Mesenchymal stem cell (in vitro differentiated cells and primary cell): Measurements from ENCODE around the gene PHC2.

Experiments used
- DNase-seq: peaks from one replicate; pipeline ENCODE4 v3.0.0-alpha.2; 2013
- H2AFZ ChIP-seq: one replicate; pipeline ENCODE4 v1.6.1; 2013; ENCODE audit warnings: low read depth, mild to moderate bottlenecking, control low read depth, inconsistent platforms, low read length, moderate library complexity
- H2AK5ac ChIP-seq: 2 replicates; pipeline ENCODE4 v1.6.1; 2013; ENCODE audit warnings: low read length, moderate library complexity, mild to moderate bottlenecking, inconsistent platforms; ENCODE audit not compliant: severe bottlenecking
- H2BK120ac ChIP-seq: one replicate; pipeline ENCODE4 v1.6.1; 2013; ENCODE audit warnings: low read depth, mild to moderate bottlenecking, inconsistent platforms, low read length, moderate library complexity
- H2BK12ac ChIP-seq, 2 experiments: one replicate each; pipeline ENCODE4 v1.6.1; 2013; ENCODE audit warnings: inconsistent platforms in 2 of 2, low read length in 2 of 2, mild to moderate bottlenecking in 2 of 2, moderate library complexity in 2 of 2, control low read depth in 1 of 2
- H2BK15ac ChIP-seq: one replicate; pipeline ENCODE4 v1.6.1; 2013; ENCODE audit warnings: mild to moderate bottlenecking, low read depth, inconsistent platforms; ENCODE audit not compliant: poor library complexity, severe bottlenecking
- H2BK5ac ChIP-seq: 2 replicates; pipeline ENCODE4 v1.6.1; 2013; ENCODE audit warnings: low read depth, mild to moderate bottlenecking, low read length, control low read depth, inconsistent platforms; ENCODE audit not compliant: poor library complexity, severe bottlenecking
- H3K14ac ChIP-seq, 2 experiments: one replicate each; pipeline ENCODE4 v1.6.1; 2013; ENCODE audit warnings: inconsistent platforms in 2 of 2, low read length in 2 of 2, control low read depth in 1 of 2, mild to moderate bottlenecking in 1 of 2, moderate library complexity in 1 of 2
- H3K18ac ChIP-seq, 2 experiments: one replicate each; pipeline ENCODE4 v1.6.1; 2013; ENCODE audit warnings: inconsistent platforms in 2 of 2, low read length in 2 of 2, control low read depth in 1 of 2, low read depth in 1 of 2, mild to moderate bottlenecking in 1 of 2
- H3K23ac ChIP-seq, 2 experiments: one replicate each; pipeline ENCODE4 v1.6.1; 2013; ENCODE audit warnings: inconsistent platforms in 2 of 2, low read length in 2 of 2, mild to moderate bottlenecking in 2 of 2, moderate library complexity in 2 of 2, control low read depth in 1 of 2
- H3K27ac ChIP-seq: 2 replicates; pipeline ENCODE4 v1.5.1; 2013; ENCODE audit warnings: mild to moderate bottlenecking, moderate library complexity, low read length, control low read depth, inconsistent platforms; ENCODE audit not compliant: poor library complexity, severe bottlenecking
- H3K27me3 ChIP-seq, 2 experiments: 2 replicates each; pipeline versions ENCODE4 v1.6.1 to v1.7.0; 2013; ENCODE audit warnings: low read length in 2 of 2, mild to moderate bottlenecking in 2 of 2, moderate library complexity in 2 of 2, control low read depth in 1 of 2, inconsistent platforms in 1 of 2; ENCODE audit not compliant: control insufficient read depth in 1 of 2, insufficient read depth in 1 of 2
- H3K36me3 ChIP-seq, 2 experiments: 2 replicates each; pipeline versions ENCODE4 v1.6.1 to v1.7.0; 2013; ENCODE audit warnings: low read length in 2 of 2, control low read depth in 1 of 2, inconsistent platforms in 1 of 2, low read depth in 1 of 2, mild to moderate bottlenecking in 1 of 2; ENCODE audit not compliant: insufficient read depth in 2 of 2, control insufficient read depth in 1 of 2
- H3K4ac ChIP-seq, 2 experiments: one replicate each; pipeline ENCODE4 v1.6.1; 2013; ENCODE audit warnings: inconsistent platforms in 2 of 2, low read length in 2 of 2, mild to moderate bottlenecking in 2 of 2, moderate library complexity in 2 of 2, control low read depth in 1 of 2, low read depth in 1 of 2
- H3K4me1 ChIP-seq: 2 replicates; pipeline ENCODE4 v1.6.1; 2013; ENCODE audit warnings: low read depth, low read length, control low read depth; ENCODE audit not compliant: control insufficient read depth, insufficient read depth
- H3K4me2 ChIP-seq: 2 replicates; pipeline ENCODE4 v1.6.1; 2013; ENCODE audit warnings: low read length, mild to moderate bottlenecking, inconsistent platforms; ENCODE audit not compliant: poor library complexity, severe bottlenecking
- H3K4me3 ChIP-seq, 2 experiments: 2 replicates each; pipeline versions ENCODE4 v1.5.1 to v1.7.0; 2013; ENCODE audit warnings: low read length in 2 of 2, mild to moderate bottlenecking in 2 of 2, control low read depth in 1 of 2, low read depth in 1 of 2; ENCODE audit not compliant: insufficient read depth in 1 of 2
- H3K79me1 ChIP-seq: replicated peaks from 2 replicates; pipeline ENCODE4 v1.6.1; 2013; ENCODE audit warnings: mild to moderate bottlenecking, control low read depth, low read length, inconsistent platforms; ENCODE audit not compliant: poor library complexity, severe bottlenecking
- H3K9ac ChIP-seq: 2 replicates; pipeline ENCODE4 v1.7.0; 2013; ENCODE audit warnings: mild to moderate bottlenecking, low read length, moderate library complexity
- H3K9me3 ChIP-seq: 2 replicates; pipeline ENCODE4 v1.7.0; 2013; ENCODE audit warnings: mild to moderate bottlenecking, low read length; ENCODE audit not compliant: control insufficient read depth
- H4K8ac ChIP-seq: one replicate; pipeline ENCODE4 v1.6.1; 2013; ENCODE audit warnings: inconsistent platforms, mild to moderate bottlenecking, low read length, moderate library complexity
- H4K91ac ChIP-seq: one replicate; pipeline ENCODE4 v1.6.1; 2013; ENCODE audit warnings: mild to moderate bottlenecking, low read length, inconsistent platforms
- WGBS: methylation state at CpG from one replicate; pipeline ENCODE4 v1.1.7; 2013; ENCODE audit warnings: mixed read lengths; 5-methylcytosine and 5-hydroxymethylcytosine counted together

PHC2 gene

DNA sequence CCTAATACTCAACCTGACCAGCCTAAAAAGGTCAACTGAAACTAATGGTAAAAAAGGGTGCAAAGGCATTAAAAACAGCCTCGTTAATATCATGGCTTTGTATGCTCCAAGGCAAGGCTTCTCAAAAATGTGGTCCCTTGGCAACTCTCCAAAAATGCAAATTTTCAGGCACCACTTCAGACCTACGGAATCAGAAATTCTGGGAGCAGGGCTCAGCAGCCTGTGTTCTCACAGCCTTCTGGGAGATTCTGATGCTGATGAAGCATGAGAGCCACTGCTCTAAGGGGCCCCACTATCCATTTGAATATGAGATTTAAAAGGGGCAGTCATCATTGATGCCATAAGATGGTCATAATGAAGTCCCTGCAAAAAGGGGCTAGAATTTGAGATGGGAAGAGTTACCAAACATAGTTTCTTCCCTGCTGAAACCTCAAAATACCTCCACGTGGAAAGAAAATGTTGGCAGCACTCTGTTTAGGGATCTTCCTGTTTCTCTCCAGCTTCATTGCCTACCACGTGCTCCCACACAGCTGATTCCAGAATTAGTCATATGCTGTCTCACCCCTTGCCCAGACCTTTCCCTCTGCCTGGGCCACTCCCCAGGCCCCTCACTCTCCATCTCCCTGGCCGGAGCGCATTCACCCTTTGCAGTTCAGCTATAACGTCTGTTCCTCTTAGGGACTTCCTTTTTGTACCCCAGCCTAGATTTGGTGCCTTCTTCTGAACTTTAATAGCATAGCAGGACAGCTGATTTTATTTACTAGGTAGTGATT lies 46.7 kb downstream of the PHC2 start:
- Histone ChIP-seq H3K14ac (no peak overlapping the region), H2BK15ac (peak overlapping the region; percentile 9), H2BK5ac (no peak overlapping the region), H2AK5ac (peak overlapping the region; percentile 35), H2BK120ac (peak overlapping the region; percentile 64), H3K4me3 (no peak overlapping the region), H3K27ac (peak overlapping the region; percentile 59), H2AFZ (no peak overlapping the region), H4K8ac (peak overlapping the region; percentile 55), H3K4me1 (peaks cover 11% of the 10 kb centered on the region), H3K9ac (peak overlapping the region; percentile 41), H3K27me3 (no peaks in the 10 kb centered on the region), H3K18ac (peak overlapping the region; percentile 16 to 68), H3K79me1 (peaks cover 16% of the 10 kb centered on the region), H3K4ac (peak overlapping the region; percentile 24 to 76), H3K23ac (no peak overlapping the region), H3K9me3 (no peaks in the 10 kb centered on the region), H3K4me2 (no peak overlapping the region), H3K36me3 (peaks cover 0 to 9% of the 10 kb centered on the region in 2 experiments), H2BK12ac (peak overlapping the region in 1 of 2 experiments; percentile 38), H4K91ac (peak overlapping the region; percentile 84)
- DNase-seq, result peak; percentile 80
- 48% methylated on average over 7 of the region's 7 CpGs for whole genome bisulfite sequencing

DNA sequence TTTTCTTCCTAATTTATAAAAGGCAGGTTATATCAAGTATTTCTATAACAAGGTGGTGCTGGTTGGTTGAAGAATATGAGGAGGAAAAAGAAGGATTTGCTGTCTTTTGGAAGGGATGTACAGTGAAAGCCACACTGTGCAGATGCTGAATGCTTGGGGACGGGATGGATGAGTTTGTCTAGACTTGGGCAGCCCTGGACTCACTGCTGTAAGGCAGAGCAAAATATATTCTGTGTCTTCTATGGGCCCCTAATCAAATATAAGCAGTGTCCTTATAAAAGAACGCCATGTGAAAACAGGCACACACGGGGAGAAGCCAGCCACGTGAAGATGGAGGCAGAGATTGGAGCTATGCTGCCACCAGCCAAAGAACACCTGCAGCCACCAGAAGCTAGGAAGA lies 47.4 kb downstream of the PHC2 start:
- peaks cover 16% of the 10 kb centered on the region for H3K79me1 ChIP-seq
- H2AK5ac ChIP-seq, result no peak overlapping the region
- H3K18ac ChIP-seq, result peak overlapping the region; percentile 52 to 64
- peak overlapping the region; percentile 51 for H3K9ac ChIP-seq
- peak overlapping the region; percentile 38 to 40 for H2BK12ac ChIP-seq
- WGBS, result 89% methylated on average over 4 of the region's 4 CpGs
- peak overlapping the region; percentile 57 for H4K91ac ChIP-seq
- H2BK15ac ChIP-seq, result no peak overlapping the region
- H3K27ac ChIP-seq, result peak overlapping the region; percentile 59
- H3K9me3 ChIP-seq, result no peaks in the 10 kb centered on the region
- H2BK5ac ChIP-seq, result no peak overlapping the region
- no peak overlapping the region for H3K14ac ChIP-seq
- H3K23ac ChIP-seq, result no peak overlapping the region
- H2AFZ ChIP-seq, result no peak overlapping the region
- peak overlapping the region in 1 of 2 experiments; percentile 46 for H3K4ac ChIP-seq
- H2BK120ac ChIP-seq, result peak overlapping the region; percentile 64
- H3K4me3 ChIP-seq, result no peak overlapping the region
- no peak for DNase-seq
- H3K4me1 ChIP-seq, result peaks cover 10% of the 10 kb centered on the region
- H3K27me3 ChIP-seq, result no peaks in the 10 kb centered on the region
- H3K4me2 ChIP-seq, result no peak overlapping the region
- no peak overlapping the region for H4K8ac ChIP-seq
- peaks cover 0 to 9% of the 10 kb centered on the region in 2 experiments for H3K36me3 ChIP-seq

DNA sequence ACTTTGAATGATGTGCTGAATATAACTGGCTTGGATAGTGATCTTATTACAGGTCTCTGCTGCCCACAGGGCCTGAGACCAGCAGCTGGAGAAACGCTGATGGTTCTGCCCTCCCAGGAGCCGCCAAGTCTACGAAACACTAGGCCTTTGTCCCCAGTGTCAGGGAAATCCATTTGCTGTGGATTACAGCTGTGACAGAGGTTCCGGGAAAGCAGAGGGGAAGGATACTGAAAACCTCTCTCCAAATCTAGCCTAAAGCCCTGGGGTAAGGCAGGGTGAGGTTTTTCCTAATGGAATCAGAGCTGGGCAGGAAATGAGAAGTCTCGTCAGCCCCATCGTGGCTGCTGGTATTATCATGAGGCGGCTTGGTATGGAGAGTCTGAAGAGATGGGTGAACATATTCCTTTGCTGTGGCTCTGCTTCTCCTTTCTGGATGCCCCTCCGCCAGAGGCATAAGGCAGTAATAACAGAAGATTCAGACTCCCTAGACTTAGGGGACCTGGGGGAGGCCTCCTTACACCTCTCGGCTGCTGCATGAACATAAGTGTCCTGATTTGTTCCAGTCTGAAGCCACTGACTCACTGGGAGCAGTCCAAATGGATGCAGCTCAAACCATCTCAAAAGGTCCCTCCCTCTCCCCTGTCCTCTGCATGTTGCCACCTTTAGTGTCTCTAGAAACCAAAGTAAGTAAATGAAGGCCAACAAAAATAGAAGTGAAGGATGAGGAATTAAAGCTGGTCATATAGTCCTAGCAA lies 48.1 kb downstream of the PHC2 start:
- no peak overlapping the region for H2BK15ac ChIP-seq
- H2BK12ac ChIP-seq, result peak overlapping the region in 1 of 2 experiments; percentile 54
- H3K14ac ChIP-seq, result no peak overlapping the region
- H2BK5ac ChIP-seq, result no peak overlapping the region
- H2BK120ac ChIP-seq, result no peak overlapping the region
- H2AK5ac ChIP-seq, result no peak overlapping the region
- no peak overlapping the region for H3K27ac ChIP-seq
- H4K91ac ChIP-seq, result no peak overlapping the region
- no peak overlapping the region for H3K23ac ChIP-seq
- H3K9ac ChIP-seq, result peak overlapping the region; percentile 51
- H3K4me3 ChIP-seq, result no peak overlapping the region
- H3K4me2 ChIP-seq, result no peak overlapping the region
- WGBS, result 75% methylated on average over 9 of the region's 9 CpGs
- DNase-seq, result peak; percentile 38
- no peak overlapping the region for H2AFZ ChIP-seq
- peaks cover 0 to 12% of the 10 kb centered on the region in 2 experiments for H3K36me3 ChIP-seq
- peak overlapping the region in 1 of 2 experiments; percentile 17 for H3K4ac ChIP-seq
- peaks cover 14% of the 10 kb centered on the region for H3K79me1 ChIP-seq
- H3K4me1 ChIP-seq, result peaks cover 10% of the 10 kb centered on the region
- no peaks in the 10 kb centered on the region for H3K9me3 ChIP-seq
- H4K8ac ChIP-seq, result peak overlapping the region; percentile 59
- H3K18ac ChIP-seq, result peak overlapping the region; percentile 47 to 67
- no peaks in the 10 kb centered on the region for H3K27me3 ChIP-seq

DNA sequence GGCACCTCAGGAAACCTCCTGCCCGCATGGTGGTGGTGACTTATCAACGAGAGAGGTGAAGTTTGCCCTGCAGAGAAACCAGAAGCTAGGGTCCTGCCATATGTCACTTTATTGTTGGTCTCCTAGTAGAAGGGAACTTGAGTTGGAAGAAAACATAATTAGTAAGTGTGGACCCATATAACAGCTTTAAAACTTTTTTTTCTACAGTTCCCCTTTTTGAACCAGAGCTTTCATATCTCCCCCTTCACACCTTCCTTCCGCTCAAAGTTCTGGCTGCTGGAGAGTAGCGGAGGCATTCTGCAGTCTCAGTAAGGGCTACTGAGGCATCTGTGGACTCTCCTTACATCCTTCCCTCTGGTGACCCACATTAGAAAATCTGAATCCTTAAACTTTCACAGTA lies 48.9 kb downstream of the PHC2 start:
- no peak overlapping the region for H2BK15ac ChIP-seq
- H3K4me2 ChIP-seq, result no peak overlapping the region
- no peak overlapping the region for H4K91ac ChIP-seq
- no peak overlapping the region for H2AFZ ChIP-seq
- H2BK120ac ChIP-seq, result no peak overlapping the region
- no peak overlapping the region for H3K27ac ChIP-seq
- peak overlapping the region; percentile 51 for H3K9ac ChIP-seq
- WGBS, result over 99% methylated on average over 4 of the region's 4 CpGs
- no peaks in the 10 kb centered on the region for H3K27me3 ChIP-seq
- peaks cover 0 to 18% of the 10 kb centered on the region in 2 experiments for H3K36me3 ChIP-seq
- no peak overlapping the region for H3K4ac ChIP-seq
- no peak for DNase-seq
- H3K14ac ChIP-seq, result no peak overlapping the region
- no peak overlapping the region for H3K4me3 ChIP-seq
- no peak overlapping the region for H2AK5ac ChIP-seq
- no peaks in the 10 kb centered on the region for H3K9me3 ChIP-seq
- no peak overlapping the region for H4K8ac ChIP-seq
- H3K79me1 ChIP-seq, result peaks cover 16% of the 10 kb centered on the region
- H2BK5ac ChIP-seq, result no peak overlapping the region
- no peak overlapping the region for H3K23ac ChIP-seq
- H3K4me1 ChIP-seq, result peaks cover 10% of the 10 kb centered on the region
- no peak overlapping the region for H3K18ac ChIP-seq
- H2BK12ac ChIP-seq, result peak overlapping the region in 1 of 2 experiments; percentile 25
